Neural cell (in vitro differentiated cells): ENCODE data around the gene CLSTN2.

Source experiments
- CTCF ChIP-seq: fragments of 450-650 bp; IDR thresholded peaks from 2 replicates; pipeline ENCODE4 v1.5.1; 2014; ENCODE audit warnings: antibody characterized with exemption, mild to moderate bottlenecking, moderate library complexity; ENCODE audit not compliant: poor library complexity, severe bottlenecking
- EZH2 ChIP-seq: fragments of 200-600, 300-800 bp; shearing (Covaris generic), sonication (generic); IDR thresholded peaks from 2 replicates; pipeline ENCODE4 v1.6.1; 2014; ENCODE audit warnings: antibody characterized with exemption, low read length, borderline replicate concordance, mild to moderate bottlenecking; ENCODE audit not compliant: insufficient read depth, poor library complexity, severe bottlenecking
- POLR2AphosphoS5 ChIP-seq: IDR thresholded peaks from 2 replicates; pipeline ENCODE4 v1.6.1; 2012
- REST ChIP-seq: IDR thresholded peaks from 2 replicates; pipeline ENCODE4 v1.6.1; 2012; ENCODE audit warnings: borderline replicate concordance
- SMC3 ChIP-seq: fragments of 450-650 bp; conservative IDR thresholded peaks from 2 replicates; pipeline ENCODE4 v1.6.1; 2014; ENCODE audit warnings: antibody characterized with exemption, mild to moderate bottlenecking, moderate library complexity; ENCODE audit not compliant: poor library complexity
- TAF1 ChIP-seq: IDR thresholded peaks from 2 replicates; pipeline ENCODE4 v1.6.1; 2012; ENCODE audit warnings: low read depth

GRCh38 chr3:140199008-140199407 is 264.0 kb downstream of the CLSTN2 start:
- TF ChIP-seq CTCF (no peak), POLR2AphosphoS5 (no peak), SMC3 (no peak), REST (no peak), EZH2 (no peak), TAF1 (no peak)
